HG02623 (cell line): ENCODE measurements around the gene USP10.

ENCODE experiments used
- ATAC-seq: cut with Tn5 transposase; IDR thresholded peaks from one replicate; pipeline ENCODE4 v1.9.1; 2021; ENCODE audit warnings: moderate library complexity; ENCODE audit not compliant: unreplicated experiment

USP10 gene

GRCh38 chr16:84699712-84700445 is at the start of gene USP10:
TSS of gene USP10 (plus strand) at chr16:84700000. CDS start at chr16:84700091, 91 bp downstream.
- peak; percentile 67 for ATAC-seq

- no peak for ATAC-seq
Measured at GRCh38 chr16:84650062-84650991, 49.5 kb upstream of the USP10 start.

- ATAC-seq = no peak
Measured at GRCh38 chr16:84652566-84652965, 47.2 kb upstream of the USP10 start.

- no peak for ATAC-seq
Measured at GRCh38 chr16:84654238-84654637, 45.6 kb upstream of the USP10 start.

DNA sequence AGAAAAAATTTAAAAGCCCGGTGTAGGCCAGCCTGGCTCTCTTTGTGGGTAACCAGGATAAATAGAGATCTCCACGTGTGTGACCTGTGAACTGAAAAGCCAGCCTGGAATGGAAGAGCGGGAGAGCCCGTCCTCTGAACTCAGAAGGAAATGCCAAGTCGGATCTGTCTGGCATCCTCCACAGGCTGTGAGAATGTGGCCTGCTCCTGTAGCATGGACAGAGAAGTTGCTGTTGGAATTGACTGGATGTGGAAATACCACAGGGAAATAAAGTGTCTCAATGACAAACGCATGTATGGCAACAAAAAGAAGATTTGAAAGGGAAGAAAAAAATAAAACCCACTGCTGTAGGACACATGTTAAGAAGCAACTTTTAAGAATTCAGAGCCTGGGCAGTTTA is 44.8 kb upstream of the USP10 start:
- no peak for ATAC-seq

- no peak for ATAC-seq
Measured at GRCh38 chr16:84656649-84657048, 43.2 kb upstream of the USP10 start.

- ATAC-seq = no peak
Measured at GRCh38 chr16:84657229-84657837, 42.5 kb upstream of the USP10 start.

DNA sequence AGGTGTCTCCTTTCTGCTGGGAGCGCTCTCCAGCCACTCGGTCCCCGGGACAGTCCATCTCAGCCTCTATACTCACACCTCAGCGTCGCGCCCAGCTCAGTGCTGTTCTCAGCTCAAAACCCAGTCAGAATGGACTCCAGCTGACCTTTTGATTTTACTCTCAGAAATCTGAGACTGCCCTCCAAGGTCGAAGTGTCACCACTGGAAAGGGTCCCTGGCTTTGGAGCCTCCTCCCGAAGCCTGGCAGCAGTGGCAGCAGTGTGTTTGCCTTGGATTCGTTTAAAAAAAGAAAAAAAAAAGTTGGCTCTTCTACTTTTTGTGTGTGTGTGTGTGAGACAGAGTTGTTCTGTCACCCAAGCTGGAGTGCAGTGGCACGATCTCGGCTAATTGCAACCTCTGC is 41.1 kb upstream of the USP10 start:
- no peak for ATAC-seq

GRCh38 chr16:84659656-84660300 is 40.0 kb upstream of the USP10 start:
- ATAC-seq = no peak

- no peak for ATAC-seq
Measured at GRCh38 chr16:84660973-84661372, 38.8 kb upstream of the USP10 start.

- ATAC-seq = no peak
Measured at GRCh38 chr16:84661418-84662060, 38.3 kb upstream of the USP10 start.

DNA sequence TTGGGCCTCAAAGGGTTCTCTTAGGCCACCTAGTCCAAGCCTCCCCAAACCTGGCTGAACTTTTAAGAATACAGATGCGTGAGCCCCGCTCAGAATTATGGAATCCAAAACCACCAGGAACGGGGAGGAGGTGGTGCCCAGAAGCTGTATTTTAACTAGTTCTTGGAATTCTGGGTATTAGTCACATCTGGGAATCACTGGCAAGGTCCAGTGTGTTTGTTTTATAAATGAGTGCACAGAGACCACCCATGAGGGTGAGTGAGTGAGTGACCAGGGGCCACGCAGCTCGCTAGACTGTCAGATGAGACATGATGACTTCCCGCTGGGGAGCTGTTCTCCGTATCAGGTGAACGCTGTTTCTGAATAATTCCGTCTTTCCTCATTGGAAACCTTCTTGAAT is 37.3 kb upstream of the USP10 start:
- ATAC-seq = no peak

DNA sequence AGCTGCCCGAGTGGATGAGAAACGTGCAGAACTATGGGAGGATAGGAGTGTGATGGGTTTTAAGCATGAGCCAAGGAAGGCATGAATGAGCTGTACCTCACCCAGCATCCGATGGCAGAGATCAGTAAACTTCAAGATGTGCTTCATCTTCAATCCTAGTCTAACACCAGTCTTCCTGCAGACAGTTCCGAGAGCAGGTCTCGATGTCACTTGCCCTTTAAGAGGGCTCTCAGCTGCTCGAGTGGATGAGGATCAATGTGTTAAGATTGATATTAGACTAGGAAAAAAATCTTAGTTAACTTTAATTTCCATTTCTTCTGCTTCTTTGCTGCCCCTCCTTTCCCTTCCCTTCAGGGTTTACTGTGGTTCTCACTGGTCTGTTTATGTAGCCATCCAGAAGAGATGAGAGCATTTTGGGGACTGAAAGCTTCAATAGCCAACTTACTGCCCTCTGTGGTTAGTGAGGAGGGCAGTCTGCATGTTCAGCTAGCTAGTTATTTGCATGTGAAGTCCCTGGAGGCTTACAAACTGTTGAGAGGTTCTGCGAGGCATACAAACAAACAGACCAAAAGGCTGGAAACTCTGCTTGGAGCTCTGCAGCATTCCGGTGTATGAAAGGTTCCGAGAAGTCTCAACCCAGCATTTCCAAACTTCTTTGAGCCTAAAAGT is 36.2 kb upstream of the USP10 start:
- no peak for ATAC-seq

- no peak for ATAC-seq
Measured at GRCh38 chr16:84665359-84665758, 34.4 kb upstream of the USP10 start.

GRCh38 chr16:84665843-84666242 is 34.0 kb upstream of the USP10 start:
- ATAC-seq = no peak

DNA sequence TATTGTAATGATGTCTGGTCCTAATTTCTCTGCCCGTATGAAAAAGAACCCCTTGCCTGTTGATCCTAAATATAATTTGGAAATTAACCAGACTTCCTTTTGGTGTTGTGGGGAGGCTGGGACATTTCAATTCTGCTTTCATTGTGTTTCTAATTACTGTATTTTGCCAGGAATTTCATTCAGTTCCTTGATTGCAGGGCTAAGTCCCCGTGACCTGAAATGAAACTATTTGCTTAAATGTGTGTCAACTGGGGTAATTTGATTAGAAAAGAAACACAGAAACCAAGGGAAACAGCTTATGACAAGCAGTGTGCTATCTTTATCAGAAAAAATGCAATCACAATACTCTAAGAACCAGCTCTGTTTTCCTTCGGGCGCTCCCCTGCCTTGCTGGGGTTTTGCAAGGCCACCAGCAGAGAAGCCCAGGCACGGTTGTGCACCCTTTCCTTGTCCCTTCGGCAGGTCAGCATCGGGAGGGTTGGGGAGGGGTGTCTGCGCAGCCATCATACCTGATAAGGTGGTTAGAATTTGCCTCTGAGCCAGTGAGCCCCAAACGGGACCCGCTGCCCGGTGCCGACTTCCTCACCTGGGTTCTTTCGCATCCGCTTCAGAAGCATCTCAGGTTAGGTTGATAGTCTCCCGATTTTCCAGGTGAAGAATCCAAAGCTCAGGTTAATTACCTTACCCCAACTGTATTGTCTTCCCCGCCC is 32.0 kb upstream of the USP10 start:
- no peak for ATAC-seq

DNA sequence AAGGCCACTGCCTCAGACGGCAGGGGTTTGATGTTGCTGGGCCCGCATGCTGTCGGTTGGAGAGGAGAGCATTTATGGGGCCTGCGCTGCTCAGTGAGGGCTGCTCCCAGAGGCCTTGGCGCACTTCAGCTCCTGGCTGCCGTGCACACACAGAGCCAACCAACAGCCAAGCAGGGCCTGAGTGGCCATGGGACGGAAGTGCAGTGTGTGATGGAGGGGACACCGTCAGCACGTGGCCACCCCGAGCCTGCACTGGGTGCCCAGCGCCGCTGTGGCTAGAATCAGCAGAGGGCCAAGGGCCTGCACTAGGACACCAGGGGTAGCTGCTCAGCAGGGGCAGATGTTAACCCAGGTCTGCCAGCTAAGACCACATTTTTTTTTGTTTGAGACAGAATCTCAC is 29.7 kb upstream of the USP10 start:
- no peak for ATAC-seq

DNA sequence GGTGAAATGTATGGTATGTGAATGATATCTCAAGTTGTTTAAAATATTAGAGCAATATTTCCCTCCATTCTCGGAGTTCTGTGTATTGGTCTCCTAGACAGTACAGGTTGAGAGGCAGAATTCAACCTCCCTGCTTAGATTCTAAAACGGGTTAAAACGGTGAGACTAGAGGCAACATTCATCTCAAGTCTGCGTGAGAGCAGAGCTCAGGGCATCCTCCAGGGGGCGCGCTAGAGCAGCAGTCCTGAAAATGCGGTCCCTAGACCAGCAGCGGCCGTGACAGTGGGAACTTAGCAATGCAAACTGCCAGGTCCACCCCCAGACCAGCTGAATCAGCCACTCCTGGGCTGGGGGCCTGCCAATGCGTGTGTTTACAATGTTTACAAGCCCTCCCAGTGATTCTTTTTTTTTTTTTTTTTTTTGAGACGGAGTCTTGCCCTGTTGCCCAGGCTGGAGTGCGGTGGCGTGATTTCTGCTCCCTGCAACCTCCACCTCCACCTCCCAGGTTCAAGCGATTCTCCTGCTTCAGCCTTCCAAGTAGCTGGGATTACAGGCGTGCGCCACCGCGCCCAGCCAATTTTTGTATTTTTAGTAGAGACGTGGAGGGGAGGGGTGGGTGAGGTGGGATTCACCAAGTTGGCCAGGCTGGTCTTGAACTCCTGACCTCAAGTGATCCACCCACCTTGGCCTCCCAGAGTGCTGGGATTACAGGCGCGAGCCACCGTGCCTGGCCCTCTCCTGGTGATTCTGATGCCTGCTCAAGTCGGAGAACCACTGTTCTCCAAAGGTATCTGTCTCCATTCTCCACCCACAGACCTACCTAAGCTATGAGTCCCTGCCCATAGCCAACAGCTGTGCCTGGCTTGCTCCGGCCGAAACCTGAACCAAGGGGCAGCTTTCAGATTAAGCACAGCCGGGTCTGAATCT is 27.3 kb upstream of the USP10 start:
- no peak for ATAC-seq

GRCh38 chr16:84673203-84673535 is 26.6 kb upstream of the USP10 start:
- no peak for ATAC-seq
